ENCODE data around the gene CCDC141. TPM values are rescaled to one million over a fixed set of nuclear protein-coding genes. Genes with fewer than 3 reads are reported as not detected.
A peak's percentile ranks its signal among the peaks of the same experiment; 100 is the strongest.
"Not testable (repeated sequence)": the region's sequence is repeated elsewhere in the genome, so short reads cannot be mapped to it uniquely, and the experiment has no call there.

CCDC141 gene
- total RNA-seq, 4 donors from 2014 or later, result 0.08 to 1.3 (median 0.73) TPM

DNA sequence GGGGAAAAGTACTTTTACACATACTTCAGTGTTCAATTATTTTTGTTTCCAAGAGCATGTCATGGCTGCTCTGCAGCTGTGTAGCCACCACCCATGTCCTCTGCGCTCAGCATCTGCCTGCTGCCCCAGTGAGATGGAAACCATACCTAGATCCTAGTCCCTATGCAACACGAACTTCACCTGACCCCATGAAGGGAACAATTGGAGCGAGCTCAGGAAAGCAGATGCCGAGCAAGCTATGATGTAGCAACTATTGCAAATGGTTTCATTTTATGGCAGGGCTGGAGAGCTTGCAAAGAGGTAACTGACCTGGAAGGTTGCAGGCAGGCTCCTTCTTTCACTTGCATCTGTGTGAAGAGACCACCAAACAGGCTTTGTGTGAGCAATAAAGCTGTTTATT lies 1.3 kb upstream of the CCDC141 start:
- H3K27ac ChIP-seq, result no peak overlapping the region
- no peak for DNase-seq (ENCODE audit: low spot score in 2 of 2)
- TF ChIP-seq EP300 (IDR thresholded peaks at IDR 0.05) (no peak), POLR2A (IDR thresholded peaks at IDR 0.05) (no peak)
- no peaks in the 10 kb centered on the region for H3K27me3 ChIP-seq
- no peak overlapping the region for H3K4me3 ChIP-seq
- 58% methylated on average over 4 of the region's 4 CpGs for WGBS
- H3K4me1 ChIP-seq, result no peaks in the 10 kb centered on the region
- H3K36me3 ChIP-seq, result no peaks in the 10 kb centered on the region
- no peaks in the 10 kb centered on the region for H3K9me3 ChIP-seq

DNA sequence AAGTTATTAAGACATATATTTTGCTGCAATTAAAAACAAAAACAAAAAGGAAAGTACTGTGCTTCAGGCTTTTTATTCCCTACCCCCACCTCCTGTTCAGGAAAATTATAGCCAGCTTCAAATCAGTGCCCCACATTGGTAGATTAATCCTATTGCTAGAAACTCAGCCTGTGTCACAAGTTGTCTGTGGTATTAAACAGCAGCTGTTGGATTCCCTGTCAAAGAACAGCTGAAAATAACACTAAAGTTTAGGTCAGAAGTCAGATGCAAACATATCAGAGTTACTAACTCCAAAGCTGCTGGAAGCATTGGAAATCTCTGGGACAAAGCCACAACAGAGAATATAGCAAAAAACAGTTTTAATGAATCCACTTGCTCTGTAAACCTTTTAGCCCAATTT lies 818 bp upstream of the CCDC141 start:
- Histone ChIP-seq H3K4me3 (no peak overlapping the region), H3K4me1 (no peaks in the 10 kb centered on the region), H3K27me3 (no peaks in the 10 kb centered on the region), H3K27ac (no peak overlapping the region), H3K36me3 (no peaks in the 10 kb centered on the region), H3K9me3 (no peaks in the 10 kb centered on the region)
- TF ChIP-seq, protein P1, sequence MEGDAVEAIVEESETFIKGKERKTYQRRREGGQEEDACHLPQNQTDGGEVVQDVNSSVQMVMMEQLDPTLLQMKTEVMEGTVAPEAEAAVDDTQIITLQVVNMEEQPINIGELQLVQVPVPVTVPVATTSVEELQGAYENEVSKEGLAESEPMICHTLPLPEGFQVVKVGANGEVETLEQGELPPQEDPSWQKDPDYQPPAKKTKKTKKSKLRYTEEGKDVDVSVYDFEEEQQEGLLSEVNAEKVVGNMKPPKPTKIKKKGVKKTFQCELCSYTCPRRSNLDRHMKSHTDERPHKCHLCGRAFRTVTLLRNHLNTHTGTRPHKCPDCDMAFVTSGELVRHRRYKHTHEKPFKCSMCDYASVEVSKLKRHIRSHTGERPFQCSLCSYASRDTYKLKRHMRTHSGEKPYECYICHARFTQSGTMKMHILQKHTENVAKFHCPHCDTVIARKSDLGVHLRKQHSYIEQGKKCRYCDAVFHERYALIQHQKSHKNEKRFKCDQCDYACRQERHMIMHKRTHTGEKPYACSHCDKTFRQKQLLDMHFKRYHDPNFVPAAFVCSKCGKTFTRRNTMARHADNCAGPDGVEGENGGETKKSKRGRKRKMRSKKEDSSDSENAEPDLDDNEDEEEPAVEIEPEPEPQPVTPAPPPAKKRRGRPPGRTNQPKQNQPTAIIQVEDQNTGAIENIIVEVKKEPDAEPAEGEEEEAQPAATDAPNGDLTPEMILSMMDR (IDR thresholded peaks at IDR 0.05), result no peak
- TF ChIP-seq EP300 (IDR thresholded peaks at IDR 0.05) (no peak), POLR2A (IDR thresholded peaks at IDR 0.05) (no peak), POLR2AphosphoS5 (IDR thresholded peaks at IDR 0.05) (no peak)
- DNase-seq (ENCODE audit: low spot score in 2 of 2), result no peak

DNA sequence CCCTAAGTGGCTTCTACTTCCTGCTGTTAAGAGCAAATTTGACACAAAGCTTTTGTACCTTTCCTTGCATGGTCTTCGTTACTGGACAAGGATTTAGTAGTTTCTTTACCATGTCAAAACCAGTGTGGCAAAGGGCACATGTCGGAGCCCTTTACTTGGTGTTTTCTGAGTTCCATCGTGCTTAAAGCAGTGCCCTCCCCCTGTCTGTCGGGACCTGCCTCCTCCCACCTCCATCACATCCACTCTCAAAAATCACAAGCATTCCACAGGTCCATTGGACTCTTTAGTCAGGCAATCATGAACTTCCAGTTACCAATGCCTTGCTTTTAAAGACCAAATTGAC lies 763 bp downstream of the CCDC141 start:
- H3K27ac ChIP-seq, result no peak overlapping the region

DNA sequence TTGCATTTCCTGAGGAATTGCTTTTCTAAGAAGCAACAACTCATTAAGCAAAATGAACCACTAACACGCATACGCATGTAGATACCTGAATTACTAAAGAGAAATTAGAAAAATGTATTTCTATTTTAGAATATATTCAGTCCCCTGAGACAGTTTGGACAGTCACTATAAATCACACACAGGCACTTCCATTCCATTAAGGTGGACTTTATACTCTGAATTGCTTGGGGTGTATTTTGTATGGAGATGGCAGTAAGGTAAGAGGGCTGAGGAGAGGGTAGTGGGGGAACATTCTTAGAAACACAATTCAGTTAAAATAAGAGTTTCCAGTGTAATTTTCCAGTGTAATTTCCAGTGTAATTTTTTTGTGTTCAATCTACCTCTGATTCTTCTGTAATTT lies 1.8 kb downstream of the CCDC141 start:
- DNase-seq (ENCODE audit: low spot score in 2 of 2), result no peak
- TF ChIP-seq POLR2AphosphoS5 (IDR thresholded peaks at IDR 0.05) (no peak), EP300 (IDR thresholded peaks at IDR 0.05) (no peak), POLR2A (IDR thresholded peaks at IDR 0.05) (no peak)
- TF ChIP-seq, protein P1 (IDR thresholded peaks at IDR 0.05), result no peak
- Histone ChIP-seq H3K27me3 (no peaks in the 10 kb centered on the region), H3K36me3 (no peaks in the 10 kb centered on the region), H3K9me3 (no peaks in the 10 kb centered on the region), H3K27ac (no peak overlapping the region), H3K4me1 (no peaks in the 10 kb centered on the region), H3K4me3 (no peak overlapping the region)
- WGBS, result 65% methylated on average over 2 of the region's 2 CpGs

More for the DNA sequence above, 763 bp downstream of the CCDC141 start:
- TF ChIP-seq EP300 (IDR thresholded peaks at IDR 0.05) (no peak), POLR2A (IDR thresholded peaks at IDR 0.05) (no peak), POLR2AphosphoS5 (IDR thresholded peaks at IDR 0.05) (no peak)
- TF ChIP-seq, protein P1 (IDR thresholded peaks at IDR 0.05), result no peak
- H3K36me3 ChIP-seq, result no peaks in the 10 kb centered on the region
- WGBS, result 38% methylated on average over 4 of the region's 4 CpGs
- H3K4me3 ChIP-seq, result peak overlapping the region; percentile 24
- no peaks in the 10 kb centered on the region for H3K27me3 ChIP-seq
- no peaks in the 10 kb centered on the region for H3K9me3 ChIP-seq
- H3K4me1 ChIP-seq, result no peaks in the 10 kb centered on the region
- no peak for DNase-seq (ENCODE audit: low spot score in 2 of 2)

DNA sequence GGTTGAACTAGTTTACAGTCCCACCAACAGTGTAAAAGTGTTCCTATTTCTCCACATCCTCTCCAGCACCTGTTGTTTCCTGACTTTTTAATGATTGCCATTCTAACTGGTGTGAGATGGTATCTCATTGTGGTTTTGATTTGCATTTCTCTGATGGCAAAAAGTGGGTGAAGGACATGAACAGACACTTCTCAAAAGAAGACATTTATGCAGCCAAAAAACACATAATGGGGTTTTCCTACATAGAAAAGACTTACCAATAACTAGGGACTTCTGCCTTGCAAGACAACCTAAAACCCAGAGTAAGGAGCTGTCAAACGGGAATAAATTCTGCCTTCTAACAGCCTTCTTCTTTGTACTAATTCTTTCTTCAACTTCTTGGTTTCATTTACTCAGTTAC lies 4.3 kb downstream of the CCDC141 start:
- H3K27ac ChIP-seq; H3K4me1 ChIP-seq; H3K36me3 ChIP-seq; DNase-seq (ENCODE audit: low spot score in 2 of 2); H3K27me3 ChIP-seq; H3K4me3 ChIP-seq; H3K9me3 ChIP-seq: not testable (repeated sequence)
- 3% methylated on average over 1 of the region's 1 CpG for WGBS

DNA sequence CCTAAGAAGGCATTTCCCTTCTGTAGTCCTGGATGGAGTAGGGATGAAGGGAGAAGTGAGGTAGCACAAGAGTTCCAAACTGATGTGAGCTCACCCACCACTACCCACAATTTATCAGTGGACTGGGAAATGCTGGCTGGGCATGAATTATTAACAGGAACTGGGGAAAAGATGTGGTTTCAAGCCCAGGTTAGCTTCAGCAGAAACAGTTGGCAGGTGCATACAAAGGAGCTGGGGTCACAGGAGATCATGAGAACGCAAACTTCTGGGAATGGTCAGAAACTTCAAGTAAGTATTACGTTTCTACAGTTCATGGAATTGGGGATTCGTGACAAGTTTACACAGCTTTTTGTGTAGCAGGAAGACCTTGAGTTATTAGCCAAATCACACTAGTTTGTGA lies 5.4 kb downstream of the CCDC141 start:
- TF ChIP-seq POLR2A (IDR thresholded peaks at IDR 0.05), result no peak
- TF ChIP-seq, protein P1 (IDR thresholded peaks at IDR 0.05), result no peak
- Histone ChIP-seq H3K27ac (no peak overlapping the region), H3K4me3 (no peak overlapping the region), H3K36me3 (no peaks in the 10 kb centered on the region), H3K4me1 (no peaks in the 10 kb centered on the region), H3K9me3 (no peaks in the 10 kb centered on the region), H3K27me3 (no peaks in the 10 kb centered on the region)
- WGBS, result 76% methylated on average over 3 of the region's 3 CpGs
- no peak for DNase-seq (ENCODE audit: low spot score in 2 of 2)
